Stimulated activated naive CD8-positive, alpha-beta T cell treated with anti-CD3 and anti-CD28 coated beads, Interleukin-15, Interleukin-2, amounts not matched to agents 100 U/mL and 50 U/mL, for 24 hours (primary cell): ENCODE results near the gene FOXN1.

Experiments used
- ATAC-seq: fragments of 150-1000 bp; cut with Tn5 transposase; one replicate; pipeline ENCODE4 v1.10.0; 2021
- DNase-seq: peaks from one replicate; pipeline ENCODE4 v3.0.0; 2021

FOXN1 gene

GRCh38 chr17:28524476-28525424 lies 18.6 kb downstream of the FOXN1 start:
- ATAC-seq (no peak), DNase-seq (no peak)

- DNase-seq (no peak), ATAC-seq (no peak)
Observed at GRCh38 chr17:28526381-28526780, 20.2 kb downstream of the FOXN1 start.

- ATAC-seq (no peak), DNase-seq (no peak)
Observed at GRCh38 chr17:28527181-28527681, 21.1 kb downstream of the FOXN1 start.

- ATAC-seq, result no peak
- DNase-seq, result no peak
Observed at GRCh38 chr17:28527859-28528258, 21.7 kb downstream of the FOXN1 start.

- ATAC-seq (no peak), DNase-seq (no peak)
Observed at GRCh38 chr17:28528327-28529012, 22.3 kb downstream of the FOXN1 start.

- ATAC-seq (no peak), DNase-seq (no peak)
Observed at GRCh38 chr17:28529013-28529400, 22.9 kb downstream of the FOXN1 start.

- no peak for DNase-seq
Observed at GRCh38 chr17:28530250-28530649, 24.1 kb downstream of the FOXN1 start.

GRCh38 chr17:28530926-28531325 lies 24.8 kb downstream of the FOXN1 start:
- DNase-seq (no peak), ATAC-seq (no peak)

More at GRCh38 chr17:28530250-28530649, 24.1 kb downstream of the FOXN1 start:
- ATAC-seq, result no peak

- no peak for DNase-seq
- ATAC-seq, result no peak
Observed at GRCh38 chr17:28532050-28532960, 26.2 kb downstream of the FOXN1 start.

- ATAC-seq, result no peak
- DNase-seq, result no peak
Observed at GRCh38 chr17:28533091-28533807, 27.1 kb downstream of the FOXN1 start.

GRCh38 chr17:28534740-28535375 lies 28.7 kb downstream of the FOXN1 start:
- DNase-seq (no peak), ATAC-seq (no peak)

- DNase-seq (no peak), ATAC-seq (no peak)
Observed at GRCh38 chr17:28536532-28537218, 30.5 kb downstream of the FOXN1 start.

GRCh38 chr17:28537219-28537610 lies 31.1 kb downstream of the FOXN1 start:
- no peak for DNase-seq
- ATAC-seq, result no peak

GRCh38 chr17:28538296-28538895 lies 32.2 kb downstream of the FOXN1 start:
- DNase-seq (no peak), ATAC-seq (no peak)

GRCh38 chr17:28540231-28540630 lies 34.1 kb downstream of the FOXN1 start:
- DNase-seq (no peak), ATAC-seq (no peak)

- DNase-seq, result no peak
- ATAC-seq, result no peak
Observed at GRCh38 chr17:28541439-28541838, 35.3 kb downstream of the FOXN1 start.

GRCh38 chr17:28544402-28545140 lies 38.4 kb downstream of the FOXN1 start:
- ATAC-seq (no peak), DNase-seq (no peak)

- ATAC-seq, result no peak
- DNase-seq, result no peak
Observed at GRCh38 chr17:28545141-28545503, 39.0 kb downstream of the FOXN1 start.

- DNase-seq, result no peak
- no peak for ATAC-seq
Observed at GRCh38 chr17:28545787-28546415, 39.8 kb downstream of the FOXN1 start.
